ENCODE data around the gene PRR22.

PRR22 gene

DNA sequence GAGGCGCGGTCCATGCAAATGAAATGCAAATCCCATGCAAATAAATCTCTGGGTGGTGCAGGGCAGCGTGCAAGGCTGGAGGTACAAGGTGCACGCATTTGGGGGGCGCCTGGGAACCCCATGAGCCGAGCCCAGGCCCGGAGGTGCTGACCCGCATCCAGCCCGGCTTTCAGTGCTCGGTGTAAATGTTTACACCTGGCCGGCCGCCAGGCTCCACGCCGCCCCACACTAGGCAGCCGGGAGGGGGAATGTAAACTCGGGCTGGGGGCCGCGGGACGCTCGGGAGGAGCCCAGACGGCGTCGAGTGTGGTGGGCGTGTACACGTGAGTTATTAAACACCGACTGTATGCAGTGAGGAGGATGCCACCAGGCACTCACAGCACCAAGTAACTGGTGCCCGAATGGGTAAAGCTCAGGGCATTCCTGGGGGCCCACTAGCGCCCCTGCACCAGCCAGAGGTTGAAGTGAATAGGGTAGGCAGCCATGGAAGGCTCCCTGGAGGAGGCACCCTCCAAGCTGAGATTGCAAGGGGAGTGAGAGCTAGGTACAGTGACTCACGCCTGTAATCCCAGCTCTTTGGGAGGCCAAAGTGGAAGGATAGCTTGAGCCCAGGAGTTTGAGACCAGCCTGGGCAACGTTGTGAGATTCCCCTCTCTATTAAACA lies 37.8 kb upstream of the PRR22 start:
- Mint-ChIP-seq H3K27me3 (ENCODE audit: low read depth) (peaks cover 3% of the 10 kb centered on the region), H3K4me1 (ENCODE audit: low read depth) (peaks cover 3% of the 10 kb centered on the region), H3K27ac (no peak overlapping the region), H3K36me3 (ENCODE audit: low read depth) (no peaks in the 10 kb centered on the region), H3K9me3 (no peaks in the 10 kb centered on the region), H3K4me3 (no peak overlapping the region)

GRCh38 chr19:5821521-5822180 lies 37.1 kb upstream of the PRR22 start:
- Mint-ChIP-seq H3K27ac (no peak overlapping the region), H3K36me3 (ENCODE audit: low read depth) (no peaks in the 10 kb centered on the region), H3K4me1 (ENCODE audit: low read depth) (no peaks in the 10 kb centered on the region), H3K9me3 (no peaks in the 10 kb centered on the region), H3K27me3 (ENCODE audit: low read depth) (no peaks in the 10 kb centered on the region), H3K4me3 (no peak overlapping the region)

DNA sequence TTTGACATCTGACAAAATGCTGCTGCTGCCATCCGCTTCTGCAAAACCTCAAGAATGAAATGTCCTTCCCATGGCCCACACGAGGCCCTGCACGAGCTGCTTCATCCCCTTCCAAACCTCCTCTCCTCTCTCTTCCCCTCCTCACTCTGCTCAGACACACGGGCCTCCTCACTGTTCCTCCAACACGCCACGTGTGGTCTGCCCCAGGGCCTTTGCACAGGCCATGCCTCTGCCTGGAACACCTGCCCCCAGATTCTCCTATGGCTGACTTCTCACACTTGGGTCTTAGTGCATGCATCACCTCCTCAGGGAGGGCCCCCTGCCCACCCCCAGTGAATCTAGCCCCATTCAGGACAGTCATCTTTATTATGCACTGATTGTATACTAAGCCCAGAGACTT lies 36.2 kb upstream of the PRR22 start:
- Mint-ChIP-seq H3K36me3 (ENCODE audit: low read depth) (no peaks in the 10 kb centered on the region), H3K4me3 (no peak overlapping the region), H3K27me3 (ENCODE audit: low read depth) (no peaks in the 10 kb centered on the region), H3K9me3 (no peaks in the 10 kb centered on the region), H3K27ac (no peak overlapping the region), H3K4me1 (ENCODE audit: low read depth) (no peaks in the 10 kb centered on the region)

DNA sequence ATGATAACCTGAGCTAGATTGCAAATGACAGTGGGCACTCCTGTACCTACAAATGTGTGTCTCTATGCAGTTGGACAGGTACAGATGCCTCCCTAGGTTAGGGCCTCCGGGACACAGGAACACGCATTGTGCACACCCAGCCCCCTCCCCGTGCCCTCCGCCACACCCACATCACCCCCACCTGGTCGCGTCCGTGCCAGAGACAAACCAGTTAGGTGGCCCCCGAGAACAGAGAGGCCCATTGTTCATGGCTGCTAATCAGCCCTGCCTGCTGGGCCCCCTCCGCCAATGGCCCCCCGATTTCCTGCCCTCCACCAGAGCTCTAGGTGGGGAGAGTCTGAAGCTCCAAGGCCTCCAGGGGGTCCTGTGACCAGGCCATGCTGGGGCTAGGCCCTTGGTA lies 34.0 kb upstream of the PRR22 start:
- Mint-ChIP-seq H3K27me3 (ENCODE audit: low read depth) (no peaks in the 10 kb centered on the region), H3K4me1 (ENCODE audit: low read depth) (no peaks in the 10 kb centered on the region), H3K36me3 (ENCODE audit: low read depth) (no peaks in the 10 kb centered on the region)

GRCh38 chr19:5817218-5817617 lies 32.7 kb upstream of the PRR22 start:
- H3K4me3 Mint-ChIP-seq = no peak overlapping the region
- no peaks in the 10 kb centered on the region for H3K9me3 Mint-ChIP-seq
- no peaks in the 10 kb centered on the region for H3K4me1 Mint-ChIP-seq (ENCODE audit: low read depth)
- no peak overlapping the region for H3K27ac Mint-ChIP-seq
- no peaks in the 10 kb centered on the region for H3K36me3 Mint-ChIP-seq (ENCODE audit: low read depth)
- no peaks in the 10 kb centered on the region for H3K27me3 Mint-ChIP-seq (ENCODE audit: low read depth)

More for the DNA sequence above, 34.0 kb upstream of the PRR22 start:
- no peak overlapping the region for H3K27ac Mint-ChIP-seq
- H3K9me3 Mint-ChIP-seq = no peaks in the 10 kb centered on the region
- H3K4me3 Mint-ChIP-seq = no peak overlapping the region

- no peaks in the 10 kb centered on the region for H3K36me3 Mint-ChIP-seq (ENCODE audit: low read depth)
- H3K4me3 Mint-ChIP-seq = no peak overlapping the region
- no peaks in the 10 kb centered on the region for H3K4me1 Mint-ChIP-seq (ENCODE audit: low read depth)
- H3K27ac Mint-ChIP-seq = no peak overlapping the region
- no peaks in the 10 kb centered on the region for H3K9me3 Mint-ChIP-seq
- no peaks in the 10 kb centered on the region for H3K27me3 Mint-ChIP-seq (ENCODE audit: low read depth)
These were observed 30.3 kb upstream of the PRR22 start for GRCh38 chr19:5814852-5815246.

GRCh38 chr19:5814123-5814851 lies 29.7 kb upstream of the PRR22 start:
- H3K4me1 Mint-ChIP-seq (ENCODE audit: low read depth) = no peaks in the 10 kb centered on the region
- H3K36me3 Mint-ChIP-seq (ENCODE audit: low read depth) = no peaks in the 10 kb centered on the region
- no peaks in the 10 kb centered on the region for H3K27me3 Mint-ChIP-seq (ENCODE audit: low read depth)
- H3K27ac Mint-ChIP-seq = no peak overlapping the region
- no peak overlapping the region for H3K4me3 Mint-ChIP-seq
- H3K9me3 Mint-ChIP-seq = no peaks in the 10 kb centered on the region

GRCh38 chr19:5811117-5811516 lies 26.6 kb upstream of the PRR22 start:
- H3K27ac Mint-ChIP-seq = no peak overlapping the region
- H3K4me1 Mint-ChIP-seq (ENCODE audit: low read depth) = no peaks in the 10 kb centered on the region
- no peak overlapping the region for H3K4me3 Mint-ChIP-seq
- no peaks in the 10 kb centered on the region for H3K36me3 Mint-ChIP-seq (ENCODE audit: low read depth)
- no peaks in the 10 kb centered on the region for H3K9me3 Mint-ChIP-seq
- peaks cover 16% of the 10 kb centered on the region for H3K27me3 Mint-ChIP-seq (ENCODE audit: low read depth)

- H3K27ac Mint-ChIP-seq = no peak overlapping the region
- no peaks in the 10 kb centered on the region for H3K36me3 Mint-ChIP-seq (ENCODE audit: low read depth)
- H3K4me1 Mint-ChIP-seq (ENCODE audit: low read depth) = peaks cover under 1% of the 10 kb centered on the region
- H3K27me3 Mint-ChIP-seq (ENCODE audit: low read depth) = peaks cover 21% of the 10 kb centered on the region
- H3K9me3 Mint-ChIP-seq = no peaks in the 10 kb centered on the region
- no peak overlapping the region for H3K4me3 Mint-ChIP-seq
These were observed 24.9 kb upstream of the PRR22 start for GRCh38 chr19:5809469-5809868.

GRCh38 chr19:5809053-5809452 lies 24.5 kb upstream of the PRR22 start:
- Mint-ChIP-seq H3K27ac (no peak overlapping the region), H3K4me1 (ENCODE audit: low read depth) (peaks cover 5% of the 10 kb centered on the region), H3K27me3 (ENCODE audit: low read depth) (peaks cover 25% of the 10 kb centered on the region), H3K4me3 (no peak overlapping the region), H3K9me3 (no peaks in the 10 kb centered on the region), H3K36me3 (ENCODE audit: low read depth) (no peaks in the 10 kb centered on the region)

GRCh38 chr19:5808120-5808816 lies 23.7 kb upstream of the PRR22 start:
- Mint-ChIP-seq H3K4me1 (ENCODE audit: low read depth) (peaks cover 10% of the 10 kb centered on the region), H3K27me3 (ENCODE audit: low read depth) (peaks cover 27% of the 10 kb centered on the region), H3K27ac (no peak overlapping the region)

DNA sequence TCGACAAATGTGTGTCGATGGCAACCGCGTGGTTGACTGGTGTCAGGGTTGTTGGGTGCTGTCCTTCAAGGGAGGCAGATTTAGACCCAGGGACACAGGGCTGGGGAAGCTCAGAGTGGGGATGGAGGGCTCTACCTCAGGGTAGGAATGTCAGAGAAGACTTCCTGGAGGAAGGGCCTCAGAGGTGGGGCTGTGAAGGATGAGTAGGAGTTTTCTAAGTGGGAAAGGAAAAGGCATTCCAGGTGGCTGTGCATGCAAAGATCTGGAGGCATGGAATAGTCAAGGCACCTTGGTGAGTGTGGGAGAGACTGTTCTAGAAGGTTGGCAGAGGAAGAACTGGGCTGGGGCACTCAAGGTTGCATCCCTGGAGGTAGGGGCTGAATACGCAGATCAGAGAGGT lies 22.4 kb upstream of the PRR22 start:
- Mint-ChIP-seq H3K27ac (no peak overlapping the region), H3K27me3 (ENCODE audit: low read depth) (peaks cover 33% of the 10 kb centered on the region), H3K9me3 (no peaks in the 10 kb centered on the region), H3K36me3 (ENCODE audit: low read depth) (no peaks in the 10 kb centered on the region), H3K4me1 (ENCODE audit: low read depth) (peaks cover 16% of the 10 kb centered on the region), H3K4me3 (no peak overlapping the region)

More at GRCh38 chr19:5808120-5808816, 23.7 kb upstream of the PRR22 start:
- H3K4me3 Mint-ChIP-seq = no peak overlapping the region
- no peaks in the 10 kb centered on the region for H3K9me3 Mint-ChIP-seq
- no peaks in the 10 kb centered on the region for H3K36me3 Mint-ChIP-seq (ENCODE audit: low read depth)

DNA sequence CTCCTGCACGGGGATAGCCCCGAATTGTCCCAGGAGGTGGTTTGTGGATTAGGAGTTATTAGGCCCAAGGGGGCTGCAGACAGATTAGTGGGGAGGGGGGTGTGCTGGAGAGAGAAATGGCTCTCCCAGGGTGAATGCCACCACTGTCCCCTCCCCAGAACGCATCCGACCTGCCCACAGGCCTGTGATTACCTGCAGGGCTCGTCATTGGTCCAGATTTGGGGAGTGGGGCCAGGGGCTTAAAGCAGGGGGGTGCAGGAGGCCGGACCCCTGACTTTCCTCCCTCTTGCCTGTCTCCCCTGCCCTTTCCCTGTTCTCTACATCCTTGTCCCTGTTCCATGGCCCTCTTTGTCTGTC lies 21.6 kb upstream of the PRR22 start:
- Mint-ChIP-seq H3K4me3 (no peak overlapping the region), H3K9me3 (no peaks in the 10 kb centered on the region), H3K27me3 (ENCODE audit: low read depth) (peaks cover 36% of the 10 kb centered on the region), H3K36me3 (ENCODE audit: low read depth) (no peaks in the 10 kb centered on the region), H3K27ac (no peak overlapping the region), H3K4me1 (ENCODE audit: low read depth) (peaks cover 18% of the 10 kb centered on the region)

GRCh38 chr19:5805462-5806132 lies 21.1 kb upstream of the PRR22 start:
- Mint-ChIP-seq H3K27ac (no peak overlapping the region), H3K9me3 (no peaks in the 10 kb centered on the region), H3K27me3 (ENCODE audit: low read depth) (peaks cover 36% of the 10 kb centered on the region), H3K4me3 (no peak overlapping the region), H3K4me1 (ENCODE audit: low read depth) (peaks cover 18% of the 10 kb centered on the region), H3K36me3 (ENCODE audit: low read depth) (no peaks in the 10 kb centered on the region)
